IPS DF 6.9 (cell line): ENCODE measurements around the gene WNT9A.

Experiments
- DNase-seq: peaks from one replicate; pipeline ENCODE4 v3.0.0-alpha.2; 2013; ENCODE audit warnings: low read depth, low spot score
- H3K27ac ChIP-seq: one replicate; pipeline ENCODE4 v1.5.1; 2013; ENCODE audit warnings: low read length, control low read depth
- H3K27me3 ChIP-seq: 2 replicates; pipeline ENCODE4 v1.6.1; 2013; ENCODE audit warnings: mild to moderate bottlenecking, low read length; ENCODE audit not compliant: control insufficient read depth, insufficient read depth
- H3K36me3 ChIP-seq: 2 replicates; pipeline ENCODE4 v1.6.1; 2013; ENCODE audit warnings: low read length; ENCODE audit not compliant: control insufficient read depth, insufficient read depth
- H3K4me1 ChIP-seq: 2 replicates; pipeline ENCODE4 v1.6.1; 2013; ENCODE audit warnings: low read length; ENCODE audit not compliant: control insufficient read depth, insufficient read depth
- H3K4me3 ChIP-seq: 2 replicates; pipeline ENCODE4 v1.5.1; 2013; ENCODE audit warnings: mild to moderate bottlenecking, low read length
- H3K9me3 ChIP-seq: 2 replicates; pipeline ENCODE4 v1.6.1; 2013; ENCODE audit warnings: low read length, inconsistent platforms; ENCODE audit not compliant: control insufficient read depth, insufficient read depth
- whole genome bisulfite sequencing: extraction: QIAGEN DNeasy Blood & Tissue Kit; methylation state at CpG from one replicate; pipeline ENCODE4 v1.1.7; 2013; ENCODE audit warnings: mixed read lengths, missing lambda C conversion rate; ENCODE audit not compliant: insufficient read length, insufficient coverage; 5-methylcytosine and 5-hydroxymethylcytosine counted together

Gene WNT9A

DNA sequence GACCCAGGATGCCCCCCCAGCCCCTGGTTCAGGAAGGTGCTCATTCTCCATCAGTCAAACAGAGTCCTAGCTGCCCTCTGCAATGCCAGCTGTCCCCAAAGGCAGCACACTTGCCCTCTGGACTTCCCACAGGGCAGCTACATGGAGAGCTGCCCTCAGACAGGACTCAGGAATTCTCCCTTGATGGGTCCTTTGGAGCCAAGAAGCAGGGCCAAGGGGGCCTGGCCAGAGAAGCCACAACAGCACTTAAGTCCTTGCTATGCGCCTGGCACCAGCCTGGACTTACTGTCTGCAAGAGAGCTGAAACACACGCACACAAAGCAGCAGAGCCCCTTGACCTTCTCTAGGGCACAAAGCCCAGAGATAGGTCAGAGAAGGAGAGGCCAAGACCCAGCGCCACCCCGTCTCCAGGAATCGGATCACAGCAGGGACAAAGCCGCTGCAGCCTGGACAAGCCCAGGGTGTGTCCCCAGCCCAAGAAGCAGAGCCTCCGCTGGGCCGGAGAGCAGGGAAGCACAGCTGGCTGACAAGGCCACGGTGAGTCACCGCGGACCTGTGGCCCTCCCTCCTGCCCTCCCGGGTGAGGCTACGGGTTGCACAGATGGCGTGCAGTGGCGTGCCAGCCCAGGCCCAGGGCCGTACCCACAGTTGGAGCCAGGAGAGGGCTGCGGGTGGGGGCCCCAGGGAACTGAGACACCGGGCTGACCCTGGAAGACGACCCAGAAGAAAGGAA, 1.7 kb downstream of the WNT9A start:
- Histone ChIP-seq H3K4me3 (no peak overlapping the region), H3K4me1 (peaks cover 5% of the 10 kb centered on the region; the same call in 1 of the 2 replicates), H3K27me3 (peaks cover 9% of the 10 kb centered on the region), H3K27ac (no peak overlapping the region), H3K9me3 (no peaks in the 10 kb centered on the region), H3K36me3 (no peaks in the 10 kb centered on the region)
- no CpG with 5 or more reads among the region's 19 CpGs for WGBS
- no peak for DNase-seq

DNA sequence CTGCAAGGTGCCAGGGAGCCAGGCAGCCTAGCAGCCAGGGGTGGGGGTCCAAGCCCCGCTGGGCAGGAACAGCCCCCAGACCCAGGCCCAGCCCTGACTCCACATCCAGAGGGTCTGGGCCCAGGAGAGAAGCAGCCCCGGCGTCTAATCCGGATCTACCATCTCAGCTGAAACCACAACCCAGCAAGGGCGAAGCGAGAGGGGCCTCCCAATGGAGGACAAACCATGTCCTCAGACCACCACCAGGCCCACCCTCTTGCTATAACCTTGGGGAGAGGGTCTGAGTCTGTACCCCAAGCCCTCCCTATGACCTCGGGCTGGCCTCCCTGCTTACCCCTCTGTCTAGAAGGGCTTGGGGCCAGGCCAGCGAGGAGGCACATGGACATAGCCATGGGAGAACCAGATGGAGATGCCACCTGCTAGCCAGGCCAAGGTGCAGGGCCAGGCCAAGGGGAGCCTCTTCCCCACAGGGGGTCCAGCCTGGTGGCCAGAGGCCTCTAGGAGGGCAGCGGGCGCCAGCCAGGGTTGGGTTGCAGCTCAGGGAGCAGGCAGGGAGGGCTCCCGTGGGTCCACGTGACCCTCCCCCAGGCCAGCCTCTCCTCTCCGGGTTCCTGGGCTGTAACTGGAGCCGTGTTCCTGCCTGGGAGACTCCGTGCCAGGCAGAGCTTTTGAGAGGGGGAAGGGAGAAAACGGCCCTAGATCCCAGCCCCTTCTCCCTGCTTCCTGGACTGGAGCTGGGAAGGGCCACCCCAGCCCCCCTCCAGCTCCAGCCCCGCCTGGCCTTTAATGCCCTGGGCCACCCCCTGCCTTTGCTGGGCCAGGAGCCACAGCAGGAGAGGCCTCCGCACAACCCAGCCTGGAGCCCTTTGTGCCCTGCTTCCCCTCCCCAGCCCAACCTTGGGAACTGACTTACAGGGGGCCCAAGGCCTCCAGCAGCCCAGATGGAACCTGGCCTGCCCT, 2.5 kb downstream of the WNT9A start:
- DNase-seq = no peak
- no peaks in the 10 kb centered on the region for H3K9me3 ChIP-seq
- peaks cover 5% of the 10 kb centered on the region; the same call in 1 of the 2 replicates for H3K4me1 ChIP-seq
- no peak overlapping the region for H3K4me3 ChIP-seq
- WGBS = no CpG with 5 or more reads among the region's 18 CpGs
- H3K36me3 ChIP-seq = no peaks in the 10 kb centered on the region; the same call in 1 of the 2 replicates
- H3K27me3 ChIP-seq = peaks cover 9% of the 10 kb centered on the region
- H3K27ac ChIP-seq = no peak overlapping the region

DNA sequence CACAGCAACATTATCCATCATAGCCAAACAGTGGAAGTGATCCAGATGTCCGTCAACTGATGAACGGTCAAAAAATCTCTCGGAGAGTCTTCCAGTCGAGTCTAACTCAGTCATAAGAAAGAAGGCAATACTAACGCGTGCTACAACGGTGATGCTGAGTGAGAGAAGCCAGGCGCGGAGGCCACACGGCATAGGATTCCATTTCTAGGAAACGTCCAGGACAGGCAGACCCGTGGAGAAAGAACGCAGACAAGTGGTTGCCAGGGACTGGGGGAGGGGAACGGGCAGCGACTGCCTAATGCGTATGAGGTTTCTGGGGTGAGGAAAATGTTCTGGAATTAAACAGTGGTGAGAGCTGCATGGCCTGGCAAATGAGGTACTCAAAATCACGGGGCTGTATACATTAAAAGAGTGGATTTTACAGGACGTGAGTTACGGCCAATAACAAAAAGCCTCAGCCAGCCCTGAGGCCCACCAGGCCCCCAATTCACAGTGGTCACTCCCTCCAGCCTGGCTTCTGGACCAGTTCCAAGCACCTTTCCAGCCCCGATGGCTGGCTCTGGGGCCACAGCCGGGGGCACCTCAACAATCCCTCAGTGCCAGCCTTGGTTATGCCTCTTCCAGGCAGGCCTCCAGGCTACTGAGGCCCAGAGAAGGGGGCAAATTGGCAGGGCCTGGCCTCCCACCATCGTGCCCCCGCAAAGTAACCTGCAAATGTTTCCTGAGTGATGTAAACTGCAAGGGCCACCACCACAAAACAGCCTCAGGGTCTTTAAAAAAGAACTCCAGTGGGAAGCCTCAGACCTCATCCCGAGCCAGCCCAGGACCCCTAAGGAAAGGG, 3.4 kb downstream of the WNT9A start:
- Histone ChIP-seq H3K9me3 (no peaks in the 10 kb centered on the region), H3K27ac (no peak overlapping the region), H3K4me3 (no peak overlapping the region)

DNA sequence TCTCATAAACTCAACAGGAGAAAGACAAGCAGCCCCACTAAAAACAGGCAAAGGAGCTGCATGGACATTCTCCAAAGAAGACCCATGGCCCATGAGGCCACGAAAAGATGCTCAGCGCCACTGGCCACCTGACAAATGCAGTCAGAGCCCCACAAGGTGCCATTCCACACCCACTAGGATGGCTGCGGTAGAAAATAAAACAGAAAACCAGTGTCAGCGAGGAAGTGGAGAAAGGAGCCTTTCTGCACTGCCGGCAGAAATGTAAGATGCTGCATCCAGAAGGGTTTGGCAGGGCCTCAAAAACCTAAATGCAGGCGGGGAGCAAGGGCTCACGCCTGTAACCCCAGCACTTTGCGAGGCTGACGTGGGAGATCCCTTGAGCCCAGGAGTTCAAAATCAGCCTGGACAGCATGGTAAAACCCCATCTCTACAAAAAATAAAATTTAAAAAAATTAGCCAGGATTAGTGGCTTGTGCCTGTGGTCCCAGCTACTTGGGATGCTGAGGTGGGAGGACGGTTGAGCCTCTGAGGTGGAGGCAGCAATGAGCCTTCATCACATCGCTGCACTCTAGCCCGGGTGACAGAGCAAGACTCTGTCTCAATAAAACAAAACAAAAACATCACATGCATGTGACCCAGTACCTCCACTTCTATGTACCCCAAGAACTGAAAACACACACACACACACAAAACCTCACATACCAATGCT, 4.2 kb downstream of the WNT9A start:
- no peak for DNase-seq
- H3K27me3 ChIP-seq = peaks cover 2% of the 10 kb centered on the region
- H3K4me3 ChIP-seq = no peak overlapping the region
- peaks cover 3% of the 10 kb centered on the region; the same call in 1 of the 2 replicates for H3K4me1 ChIP-seq
- H3K36me3 ChIP-seq = peaks cover 2% of the 10 kb centered on the region; the same call in 1 of the 2 replicates
- WGBS = no CpG with 5 or more reads among the region's 12 CpGs
- H3K27ac ChIP-seq = no peak overlapping the region
- H3K9me3 ChIP-seq = no peaks in the 10 kb centered on the region

More for the DNA sequence above, 3.4 kb downstream of the WNT9A start:
- Histone ChIP-seq H3K4me1 (peaks cover 5% of the 10 kb centered on the region; the same call in 1 of the 2 replicates), H3K27me3 (peaks cover 9% of the 10 kb centered on the region), H3K36me3 (no peaks in the 10 kb centered on the region; the same call in 1 of the 2 replicates)
- WGBS = no CpG with 5 or more reads among the region's 24 CpGs
- DNase-seq = no peak

DNA sequence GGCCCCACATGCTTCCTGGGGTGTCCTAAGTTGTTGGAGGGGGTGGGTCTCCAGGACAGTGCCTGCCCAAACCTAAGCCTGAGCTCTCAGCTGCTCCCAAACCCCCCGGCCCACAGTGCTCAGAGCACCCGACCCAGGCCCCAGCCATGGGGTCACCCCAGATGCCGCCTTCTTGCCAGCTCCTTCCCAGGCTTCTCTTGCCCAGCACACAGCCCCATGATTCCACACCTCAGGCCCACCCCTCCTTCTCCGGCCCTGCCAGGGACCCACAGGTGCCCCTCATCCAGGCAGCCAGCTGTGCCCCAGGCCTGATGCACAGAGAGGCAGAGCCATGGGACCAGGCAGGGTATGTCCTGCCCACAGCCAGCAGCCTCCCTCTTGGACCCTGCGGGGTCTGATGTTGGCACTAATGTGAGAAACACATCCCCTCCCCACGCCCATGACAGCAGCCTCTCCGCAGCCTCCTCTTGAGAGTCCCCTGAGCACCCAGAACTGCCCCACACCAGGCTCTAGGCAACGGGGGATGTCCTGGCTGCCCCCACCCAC, 4.9 kb downstream of the WNT9A start:
- WGBS = no CpG with 5 or more reads among the region's 8 CpGs
- H3K36me3 ChIP-seq = peaks cover 2% of the 10 kb centered on the region; the same call in 1 of the 2 replicates
- no peak for DNase-seq
- no peak overlapping the region for H3K27ac ChIP-seq
- H3K4me3 ChIP-seq = no peak overlapping the region
- no peaks in the 10 kb centered on the region for H3K27me3 ChIP-seq
- peaks cover 3% of the 10 kb centered on the region; the same call in 1 of the 2 replicates for H3K4me1 ChIP-seq
- H3K9me3 ChIP-seq = no peaks in the 10 kb centered on the region

DNA sequence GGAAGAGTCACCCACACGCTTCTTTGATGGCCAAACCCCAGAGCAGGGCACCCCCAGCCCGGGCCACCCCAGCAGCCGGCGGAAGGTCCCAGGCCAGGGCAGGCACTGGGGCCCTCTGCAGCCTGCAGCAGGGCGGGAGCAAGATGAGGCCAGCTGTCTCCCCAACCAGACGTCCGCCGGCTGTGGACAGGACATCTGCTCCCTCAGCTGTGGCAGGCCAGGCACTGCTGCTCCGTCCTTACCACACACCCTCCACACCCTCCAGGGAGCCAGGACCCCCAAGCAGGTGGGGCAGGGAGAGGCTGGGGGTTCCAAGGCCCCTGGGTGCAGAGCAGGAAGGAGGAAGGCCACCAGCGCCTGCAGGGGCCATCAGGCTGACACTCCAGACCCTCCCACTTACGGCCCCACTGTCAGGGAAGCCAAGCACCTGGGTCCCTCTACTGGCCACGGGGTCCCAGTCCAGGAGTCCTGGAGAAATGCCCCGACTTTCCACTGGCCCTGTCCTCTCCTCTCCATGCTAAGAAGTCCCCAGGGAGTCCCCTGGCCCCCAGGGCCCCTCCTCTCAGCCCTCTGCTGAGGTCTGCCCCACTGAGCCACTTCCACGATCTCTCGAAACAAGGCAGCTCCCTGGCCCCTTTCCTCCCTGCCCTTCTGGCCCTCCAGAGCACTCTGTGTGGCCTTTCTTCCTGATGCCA, 5.6 kb downstream of the WNT9A start:
- DNase-seq = no peak
- peaks cover 2% of the 10 kb centered on the region; the same call in 1 of the 2 replicates for H3K36me3 ChIP-seq
- H3K9me3 ChIP-seq = no peaks in the 10 kb centered on the region
- H3K4me3 ChIP-seq = no peak overlapping the region
- H3K27ac ChIP-seq = no peak overlapping the region
- H3K4me1 ChIP-seq = peaks cover 3% of the 10 kb centered on the region; the same call in 1 of the 2 replicates
- H3K27me3 ChIP-seq = no peaks in the 10 kb centered on the region
- no CpG with 5 or more reads among the region's 15 CpGs for WGBS

DNA sequence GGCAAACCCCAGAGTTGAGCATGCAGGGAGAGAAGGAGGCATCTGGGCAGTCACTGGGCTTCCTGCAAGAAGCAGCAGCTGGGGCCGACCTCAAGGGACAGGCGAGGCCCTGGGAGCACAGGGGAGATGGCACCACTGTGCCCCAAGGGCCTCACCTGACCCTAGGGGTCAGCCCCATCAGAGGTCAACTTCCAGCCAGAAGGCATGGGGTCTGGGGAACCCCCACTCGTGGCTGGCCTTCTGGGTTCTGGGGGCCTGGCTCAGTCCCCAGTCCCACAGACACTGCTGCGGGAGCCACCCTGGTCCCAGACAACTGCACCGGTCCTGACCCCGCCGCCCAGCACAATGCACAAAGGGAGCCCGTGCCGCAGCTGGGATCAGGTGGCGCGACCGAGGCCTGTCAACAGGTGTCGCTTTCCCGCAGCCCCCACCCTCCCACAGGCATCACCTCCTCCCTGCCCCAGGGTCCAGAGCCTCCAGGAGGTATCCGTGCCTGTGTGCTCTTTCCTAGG, 6.2 kb downstream of the WNT9A start:
- H3K27me3 ChIP-seq = no peaks in the 10 kb centered on the region
- no peak overlapping the region for H3K27ac ChIP-seq
- no peak overlapping the region for H3K4me3 ChIP-seq
- H3K9me3 ChIP-seq = no peaks in the 10 kb centered on the region
- no CpG with 5 or more reads among the region's 15 CpGs for WGBS
- DNase-seq = no peak
- peaks cover 2% of the 10 kb centered on the region; the same call in 1 of the 2 replicates for H3K36me3 ChIP-seq
- peaks cover 3% of the 10 kb centered on the region; the same call in 1 of the 2 replicates for H3K4me1 ChIP-seq

DNA sequence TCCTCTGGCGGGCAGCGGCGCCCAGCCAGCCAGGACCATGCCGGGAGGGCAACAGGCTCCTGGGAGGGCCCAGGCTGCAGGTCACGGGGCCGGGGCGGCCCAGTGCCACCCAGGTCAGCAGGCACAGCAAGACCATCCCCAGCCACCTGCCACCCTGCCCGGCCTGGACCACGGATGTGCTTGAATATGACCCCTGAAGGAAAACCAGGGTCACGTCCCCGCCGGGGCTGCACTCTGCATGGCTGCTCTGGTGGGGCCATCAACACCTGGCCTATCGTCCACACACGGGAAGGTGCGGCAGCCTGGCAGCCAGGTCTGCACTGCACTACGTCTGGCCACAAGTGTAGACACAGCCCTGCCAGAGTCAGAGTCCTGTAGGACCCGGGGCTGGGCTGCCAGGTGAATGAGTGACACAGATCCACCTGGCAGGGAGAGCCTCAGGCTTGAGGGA, 6.9 kb downstream of the WNT9A start:
- H3K4me3 ChIP-seq = no peak overlapping the region
- no CpG with 5 or more reads among the region's 17 CpGs for WGBS
- H3K27me3 ChIP-seq = no peaks in the 10 kb centered on the region
- no peaks in the 10 kb centered on the region for H3K9me3 ChIP-seq
- H3K36me3 ChIP-seq = peaks cover 2% of the 10 kb centered on the region; the same call in 1 of the 2 replicates
- H3K27ac ChIP-seq = no peak overlapping the region
- DNase-seq = no peak
- no peaks in the 10 kb centered on the region; the same call in 1 of the 2 replicates for H3K4me1 ChIP-seq
